ENCODE measurements around the gene TMEM98.

Gene TMEM98, protein sequence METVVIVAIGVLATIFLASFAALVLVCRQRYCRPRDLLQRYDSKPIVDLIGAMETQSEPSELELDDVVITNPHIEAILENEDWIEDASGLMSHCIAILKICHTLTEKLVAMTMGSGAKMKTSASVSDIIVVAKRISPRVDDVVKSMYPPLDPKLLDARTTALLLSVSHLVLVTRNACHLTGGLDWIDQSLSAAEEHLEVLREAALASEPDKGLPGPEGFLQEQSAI

DNA sequence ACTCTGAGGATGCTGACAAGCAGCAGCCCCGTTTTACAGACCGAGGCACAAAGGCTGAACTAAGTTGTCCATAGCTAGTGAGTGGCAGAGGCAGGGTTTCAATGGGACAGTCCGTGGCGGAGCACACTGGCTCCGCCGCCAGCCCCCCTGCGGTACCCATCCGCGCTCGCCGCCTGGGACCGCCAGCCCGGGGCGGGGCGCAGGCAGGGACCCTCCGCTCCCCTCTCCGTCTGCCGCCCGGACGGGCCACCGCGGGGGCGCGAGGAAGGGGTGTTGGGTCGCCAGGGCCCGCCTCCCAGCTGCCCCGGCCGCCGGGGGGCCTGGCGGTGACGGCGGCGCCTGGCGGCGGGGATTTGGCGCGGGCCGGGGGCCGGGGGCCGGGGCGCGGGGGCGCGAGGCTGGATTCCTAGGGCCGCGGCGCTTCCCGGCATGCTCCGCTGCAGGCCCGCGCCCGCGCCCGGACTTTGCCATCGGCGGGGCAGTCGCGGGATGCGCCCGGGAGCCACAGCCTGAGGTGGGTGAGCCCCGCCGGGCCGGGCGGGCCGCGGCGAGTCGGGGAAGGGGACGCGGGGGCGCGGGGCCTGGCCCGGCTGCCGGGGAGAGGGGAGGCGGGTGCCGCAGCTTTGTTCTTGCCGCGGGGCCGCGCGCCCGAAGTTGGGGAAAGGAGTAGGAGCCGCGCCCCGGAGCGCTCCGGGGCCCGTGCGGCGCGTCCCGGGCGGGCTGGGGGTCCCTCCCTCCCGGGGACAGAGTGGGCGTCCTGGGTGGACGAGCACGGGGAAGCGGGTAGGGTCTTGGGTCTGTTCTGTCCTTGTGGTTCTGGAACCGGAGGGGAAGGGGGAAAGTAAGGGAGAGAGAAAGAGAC lies at the start of gene TMEM98:
Gene TMEM98, plus strand, starts transcription at position 430 of the 862 bp plus-strand sequence. CDS start 3,376 bp downstream, outside the sequence.
- TF ChIP-seq, protein P1, sequence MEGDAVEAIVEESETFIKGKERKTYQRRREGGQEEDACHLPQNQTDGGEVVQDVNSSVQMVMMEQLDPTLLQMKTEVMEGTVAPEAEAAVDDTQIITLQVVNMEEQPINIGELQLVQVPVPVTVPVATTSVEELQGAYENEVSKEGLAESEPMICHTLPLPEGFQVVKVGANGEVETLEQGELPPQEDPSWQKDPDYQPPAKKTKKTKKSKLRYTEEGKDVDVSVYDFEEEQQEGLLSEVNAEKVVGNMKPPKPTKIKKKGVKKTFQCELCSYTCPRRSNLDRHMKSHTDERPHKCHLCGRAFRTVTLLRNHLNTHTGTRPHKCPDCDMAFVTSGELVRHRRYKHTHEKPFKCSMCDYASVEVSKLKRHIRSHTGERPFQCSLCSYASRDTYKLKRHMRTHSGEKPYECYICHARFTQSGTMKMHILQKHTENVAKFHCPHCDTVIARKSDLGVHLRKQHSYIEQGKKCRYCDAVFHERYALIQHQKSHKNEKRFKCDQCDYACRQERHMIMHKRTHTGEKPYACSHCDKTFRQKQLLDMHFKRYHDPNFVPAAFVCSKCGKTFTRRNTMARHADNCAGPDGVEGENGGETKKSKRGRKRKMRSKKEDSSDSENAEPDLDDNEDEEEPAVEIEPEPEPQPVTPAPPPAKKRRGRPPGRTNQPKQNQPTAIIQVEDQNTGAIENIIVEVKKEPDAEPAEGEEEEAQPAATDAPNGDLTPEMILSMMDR (IDR thresholded peaks at IDR 0.05) = no peak

DNA sequence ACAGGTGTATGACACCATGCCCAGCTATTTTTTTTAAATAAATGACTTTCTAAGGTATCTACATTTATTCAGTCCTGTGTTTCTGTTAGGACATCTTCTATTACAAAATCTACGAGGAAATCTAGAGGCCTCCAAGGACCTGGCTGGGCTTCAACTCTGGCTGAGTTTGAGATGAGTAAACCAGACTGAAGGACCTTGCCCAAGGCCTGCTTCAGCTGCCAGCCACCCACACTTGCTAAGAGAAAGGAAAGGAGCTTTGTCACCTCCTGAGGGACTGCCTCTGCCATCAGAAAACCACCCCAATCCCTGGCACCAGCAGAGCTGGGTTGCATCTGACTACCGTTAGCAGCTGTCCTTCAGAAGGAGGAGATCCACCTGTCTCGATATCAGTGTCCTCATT lies 49.7 kb upstream of the TMEM98 start:
- TF ChIP-seq, protein P1 (IDR thresholded peaks at IDR 0.05) = no peak

DNA sequence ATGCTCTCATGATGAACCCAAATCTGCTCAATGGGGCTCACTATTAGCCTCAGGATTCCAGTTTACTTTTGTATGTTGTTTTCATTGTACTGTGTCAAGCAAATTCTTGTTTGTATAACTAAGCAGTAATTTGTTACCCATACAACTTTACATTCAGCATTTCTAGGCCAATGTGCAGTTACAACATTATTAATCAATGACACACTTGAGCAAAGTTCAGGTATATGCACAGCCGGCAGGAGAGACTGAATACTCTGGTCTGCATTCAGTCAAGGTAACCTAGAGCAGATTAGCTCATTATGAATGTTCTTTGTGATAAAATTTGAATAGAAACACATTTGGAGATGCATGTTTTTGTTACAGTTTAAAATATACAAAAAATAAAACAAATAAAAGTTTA lies 48.8 kb upstream of the TMEM98 start:
- TF ChIP-seq, protein P1 (IDR thresholded peaks at IDR 0.05) = no peak

DNA sequence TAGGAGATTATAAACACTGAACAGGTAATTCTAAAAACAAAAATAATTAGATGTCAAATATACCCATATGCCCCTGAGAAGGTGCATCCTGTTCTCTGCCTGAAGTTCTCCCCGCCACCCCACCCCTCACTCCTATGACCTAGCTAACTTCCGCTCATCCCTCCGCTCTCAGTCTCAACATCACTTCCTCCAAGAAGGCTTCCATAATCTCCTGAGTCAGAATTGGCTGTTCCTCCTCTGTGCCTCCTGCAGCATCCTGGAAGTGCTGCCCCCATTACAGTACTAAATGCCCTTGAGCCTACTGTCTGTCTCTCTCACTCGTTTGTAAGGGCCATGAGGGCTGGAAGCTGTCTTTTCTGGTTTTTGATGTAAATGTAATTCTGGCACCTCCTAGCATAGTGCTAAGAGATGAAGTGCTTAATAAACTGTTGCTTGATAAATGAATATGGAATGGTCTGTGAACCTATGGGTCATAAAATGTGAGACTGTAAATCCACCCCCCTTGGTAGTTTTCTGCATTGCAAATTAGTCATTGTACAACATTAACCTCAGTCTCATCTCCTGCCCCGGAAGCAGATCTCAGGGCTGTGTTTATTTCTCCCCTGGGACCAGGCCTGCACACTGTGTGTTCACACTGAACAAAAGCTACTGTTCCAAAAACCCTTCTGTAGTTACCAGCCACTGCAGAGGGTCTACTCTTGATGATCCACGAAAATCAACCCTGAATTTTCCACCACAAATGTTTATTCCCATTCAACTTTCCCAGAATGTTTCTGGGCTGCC lies 47.1 kb upstream of the TMEM98 start:
- TF ChIP-seq, protein P1 (IDR thresholded peaks at IDR 0.05) = no peak

DNA sequence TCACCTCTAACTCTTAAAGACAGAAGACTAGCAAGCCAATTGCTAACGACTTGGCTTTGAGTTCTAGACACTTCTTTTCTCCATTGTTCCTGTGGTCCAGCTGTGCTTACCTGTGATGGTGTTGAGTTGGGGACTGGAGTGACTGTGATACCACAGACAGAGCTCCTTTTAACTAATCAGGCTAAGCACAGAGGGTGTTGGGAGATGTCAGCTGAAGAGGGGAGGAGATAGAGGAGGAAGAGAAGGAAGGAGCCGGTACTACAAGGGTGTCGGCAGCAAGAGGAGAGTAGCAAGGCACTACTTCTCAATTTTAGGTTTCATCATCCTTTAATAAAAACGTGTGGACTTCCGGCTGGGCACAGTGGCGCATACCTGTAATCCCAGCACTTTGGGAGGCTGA lies 45.9 kb upstream of the TMEM98 start:
- TF ChIP-seq, protein P1 (IDR thresholded peaks at IDR 0.05) = no peak

DNA sequence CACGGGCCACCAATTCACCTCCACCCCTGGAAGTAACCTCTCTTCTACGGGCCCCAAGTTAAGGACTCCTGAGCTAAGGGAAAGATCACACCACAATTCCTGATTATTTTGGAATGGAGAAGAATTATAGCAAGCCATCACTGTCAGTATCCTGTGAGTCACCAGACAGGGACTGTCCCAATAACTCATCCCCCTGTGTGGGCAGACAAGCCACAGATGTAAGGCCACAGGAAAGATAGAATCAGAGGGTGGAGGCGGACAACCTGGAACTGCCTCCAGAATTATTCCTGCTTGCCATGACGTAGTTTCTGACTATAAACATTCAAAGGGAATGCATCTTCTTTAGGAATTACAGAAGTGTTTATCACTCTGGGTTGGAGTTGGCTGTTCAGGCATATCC lies 45.2 kb upstream of the TMEM98 start:
- TF ChIP-seq, protein P1 (IDR thresholded peaks at IDR 0.05) = no peak

DNA sequence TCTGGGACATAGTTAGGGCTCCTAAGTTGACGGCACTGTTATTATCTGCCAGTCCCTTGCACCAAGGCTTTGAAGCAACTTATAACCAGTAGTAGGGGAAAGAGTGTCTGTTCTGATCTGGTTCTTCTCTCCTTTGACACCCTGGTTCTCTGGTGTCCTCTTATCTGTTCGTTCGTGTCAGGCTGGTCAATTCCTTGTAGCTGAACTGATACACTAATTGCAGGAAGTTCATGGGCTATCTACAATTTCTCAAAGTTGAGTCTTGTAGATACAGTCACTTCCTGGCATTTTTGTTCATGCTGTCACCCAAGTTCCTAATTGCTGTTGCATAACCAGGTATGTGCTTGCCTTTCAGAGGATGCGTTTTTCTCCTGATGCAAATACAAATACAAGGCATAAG lies 33.7 kb upstream of the TMEM98 start:
- TF ChIP-seq, protein P1 (IDR thresholded peaks at IDR 0.05) = no peak
